SH-SY5Y (cell line): ENCODE data around the gene DNAH8.

Experiments
- GATA2 ChIP-seq: IDR thresholded peaks from 2 replicates; pipeline ENCODE4 v1.6.1; 2011; ENCODE audit warnings: mild to moderate bottlenecking, low read depth, low read length
- GATA3 ChIP-seq: IDR thresholded peaks from 2 replicates; pipeline ENCODE4 v1.6.1; 2011; ENCODE audit warnings: low read depth, mild to moderate bottlenecking, low read length, moderate library complexity

- TF ChIP-seq GATA2: no peak
- TF ChIP-seq GATA3: no peak
Measured at GRCh38 chr6:38687043-38687353, 28.1 kb upstream of the DNAH8 start.
